ENCODE results near the gene LARGE1.

DNA sequence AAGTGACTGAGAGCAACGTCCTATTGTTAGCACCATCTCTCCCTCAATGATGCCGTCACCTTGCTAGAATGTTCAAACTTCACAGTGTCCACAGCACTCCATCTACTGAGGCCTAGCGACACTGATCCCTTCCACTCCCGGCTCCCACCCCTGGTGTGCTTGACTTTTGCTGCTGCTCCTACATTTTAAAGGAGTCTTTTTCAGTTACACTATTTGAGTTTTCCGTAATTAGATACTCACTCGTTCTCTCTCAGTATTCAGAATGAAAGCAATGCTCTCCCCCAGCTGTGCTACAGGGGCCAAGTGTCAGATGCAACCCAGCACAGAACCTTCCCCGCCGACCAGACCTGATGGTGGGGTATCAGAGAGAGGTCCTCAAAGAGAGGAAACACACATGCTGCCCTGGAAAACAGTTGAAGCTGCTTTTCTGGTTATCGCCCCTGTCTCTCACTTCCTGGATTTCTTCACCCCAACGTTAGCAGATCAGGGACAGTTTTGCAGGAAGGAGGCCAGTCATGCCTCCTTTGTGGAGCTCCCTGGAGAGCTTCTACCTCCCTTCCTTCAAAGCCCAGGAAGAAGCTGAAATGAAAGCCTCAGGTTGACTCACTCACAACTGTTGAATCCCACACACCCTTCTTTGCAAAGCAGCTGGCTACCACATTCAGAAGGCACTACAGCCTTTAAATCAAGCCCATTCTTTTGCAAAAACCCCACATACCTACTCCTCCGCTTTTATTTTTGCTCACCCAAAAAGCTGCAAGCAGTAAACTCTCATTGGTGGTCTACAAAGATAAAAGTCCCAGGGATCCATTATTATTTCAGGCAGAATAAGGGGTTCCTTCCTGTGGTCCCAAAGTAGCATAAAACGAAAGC is 23.5 kb downstream of the LARGE1 start:
- TF ChIP-seq CTCF (IDR thresholded peaks at IDR 0.05; ENCODE audit: control extremely low read depth in 1 of 3, insufficient read depth in 1 of 3, low read depth in 1 of 3, low read length in 3 of 3) (no peak), HDAC6 (IDR thresholded peaks at IDR 0.05; ENCODE audit: low read depth, low read length) (no peak), POLR2A (IDR thresholded peaks at IDR 0.05; ENCODE audit: control extremely low read depth in 1 of 2, low read depth in 2 of 2, low read length in 2 of 2) (peak in 1 of 2 experiments; percentile 45; a peak in 2 of 3 replicates), TAF7 (optimal IDR thresholded peaks at IDR 0.05; ENCODE audit: borderline replicate concordance, low read depth, low read length) (peak; percentile 33), RFX5 (IDR thresholded peaks at IDR 0.05; ENCODE audit: borderline replicate concordance, low read depth, low read length) (no peak), BRCA1 (IDR thresholded peaks at IDR 0.05; ENCODE audit: low read depth, low read length) (no peak), NRF1 (IDR thresholded peaks at IDR 0.05; ENCODE audit: low read depth, low read length) (no peak), SIN3A (conservative IDR thresholded peaks at IDR 0.05 in 1 of 2, IDR thresholded peaks at IDR 0.05 in 1 of 2; ENCODE audit: low read depth in 1 of 2, low read length in 2 of 2) (peak in 1 of 2 experiments; percentile 66; a peak in 2 of 4 replicates), POLR2AphosphoS5 (IDR thresholded peaks at IDR 0.05; ENCODE audit: low read depth, low read length) (no peak)
- TF ChIP-seq, protein P1, sequence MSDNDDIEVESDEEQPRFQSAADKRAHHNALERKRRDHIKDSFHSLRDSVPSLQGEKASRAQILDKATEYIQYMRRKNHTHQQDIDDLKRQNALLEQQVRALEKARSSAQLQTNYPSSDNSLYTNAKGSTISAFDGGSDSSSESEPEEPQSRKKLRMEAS (IDR thresholded peaks at IDR 0.05): no peak
